Fibroblast of mammary gland (primary cell): ENCODE data around the gene DNAH12.
"Not testable (repeated sequence)": the region's sequence is repeated elsewhere in the genome, so short reads cannot be mapped to it uniquely, and the experiment has no call there.

ENCODE experiments used
- DNase-seq: peaks from one replicate; pipeline ENCODE4 v3.0.0-alpha.2; 2010; ENCODE audit warnings: low read depth
- H3K4me3 ChIP-seq: 2 replicates; pipeline ENCODE4 v1.5.1; 2011; ENCODE audit warnings: low read depth, mild to moderate bottlenecking, low read length, moderate library complexity; ENCODE audit not compliant: control insufficient read depth
- TF ChIP-seq, protein P1 (sequence below): conservative IDR thresholded peaks from 2 replicates; pipeline ENCODE4 v1.5.1; 2011; ENCODE audit warnings: low read depth, low read length, inconsistent platforms; ENCODE audit not compliant: control insufficient read depth, insufficient read depth

Gene DNAH12

DNA sequence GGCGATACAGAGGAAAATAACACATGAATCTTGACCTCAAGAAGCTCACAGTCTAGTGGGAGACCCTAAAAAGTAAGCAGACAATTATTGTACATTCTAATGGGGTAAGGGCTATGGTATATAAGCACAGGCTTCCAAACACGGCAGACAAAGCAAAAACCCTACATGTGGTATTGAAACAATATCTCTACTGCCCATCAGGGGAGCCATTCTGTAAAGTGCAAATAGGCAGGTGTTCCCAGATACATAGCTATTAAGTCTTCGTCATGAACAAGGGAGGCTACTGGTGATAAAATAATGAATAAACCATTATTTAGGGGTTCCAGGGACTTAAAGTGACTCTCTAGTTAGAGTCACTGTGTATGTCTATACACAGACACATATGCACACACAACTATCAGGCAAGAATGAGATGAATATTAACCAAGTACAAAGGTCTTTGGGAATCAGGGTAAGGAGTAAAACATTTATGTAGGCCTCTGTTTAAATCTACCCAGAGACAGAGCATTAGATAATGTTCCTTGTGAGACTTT is 213.0 kb downstream of the DNAH12 start:
- DNase-seq: no peak
- no peak overlapping the region for H3K4me3 ChIP-seq
- TF ChIP-seq, protein P1, sequence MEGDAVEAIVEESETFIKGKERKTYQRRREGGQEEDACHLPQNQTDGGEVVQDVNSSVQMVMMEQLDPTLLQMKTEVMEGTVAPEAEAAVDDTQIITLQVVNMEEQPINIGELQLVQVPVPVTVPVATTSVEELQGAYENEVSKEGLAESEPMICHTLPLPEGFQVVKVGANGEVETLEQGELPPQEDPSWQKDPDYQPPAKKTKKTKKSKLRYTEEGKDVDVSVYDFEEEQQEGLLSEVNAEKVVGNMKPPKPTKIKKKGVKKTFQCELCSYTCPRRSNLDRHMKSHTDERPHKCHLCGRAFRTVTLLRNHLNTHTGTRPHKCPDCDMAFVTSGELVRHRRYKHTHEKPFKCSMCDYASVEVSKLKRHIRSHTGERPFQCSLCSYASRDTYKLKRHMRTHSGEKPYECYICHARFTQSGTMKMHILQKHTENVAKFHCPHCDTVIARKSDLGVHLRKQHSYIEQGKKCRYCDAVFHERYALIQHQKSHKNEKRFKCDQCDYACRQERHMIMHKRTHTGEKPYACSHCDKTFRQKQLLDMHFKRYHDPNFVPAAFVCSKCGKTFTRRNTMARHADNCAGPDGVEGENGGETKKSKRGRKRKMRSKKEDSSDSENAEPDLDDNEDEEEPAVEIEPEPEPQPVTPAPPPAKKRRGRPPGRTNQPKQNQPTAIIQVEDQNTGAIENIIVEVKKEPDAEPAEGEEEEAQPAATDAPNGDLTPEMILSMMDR: no peak

DNA sequence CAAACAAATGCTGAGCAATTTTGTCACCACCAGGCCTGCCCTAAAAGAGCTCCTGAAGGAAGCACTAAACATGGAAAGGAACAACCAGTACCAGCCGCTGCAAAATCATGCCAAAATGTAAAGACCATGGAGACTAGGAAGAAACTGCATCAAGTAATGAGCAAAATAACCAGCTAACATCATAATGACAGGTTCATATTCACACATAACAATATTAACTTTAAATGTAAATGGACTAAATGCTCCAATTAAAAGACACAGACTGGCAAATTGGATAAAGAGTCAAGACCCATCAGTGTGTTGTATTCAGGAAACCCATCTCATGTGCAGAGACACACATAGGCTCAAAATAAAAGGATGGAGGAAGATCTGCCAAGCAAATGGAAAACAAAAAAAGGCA is 217.6 kb downstream of the DNAH12 start:
- DNase-seq: not testable (repeated sequence)

DNA sequence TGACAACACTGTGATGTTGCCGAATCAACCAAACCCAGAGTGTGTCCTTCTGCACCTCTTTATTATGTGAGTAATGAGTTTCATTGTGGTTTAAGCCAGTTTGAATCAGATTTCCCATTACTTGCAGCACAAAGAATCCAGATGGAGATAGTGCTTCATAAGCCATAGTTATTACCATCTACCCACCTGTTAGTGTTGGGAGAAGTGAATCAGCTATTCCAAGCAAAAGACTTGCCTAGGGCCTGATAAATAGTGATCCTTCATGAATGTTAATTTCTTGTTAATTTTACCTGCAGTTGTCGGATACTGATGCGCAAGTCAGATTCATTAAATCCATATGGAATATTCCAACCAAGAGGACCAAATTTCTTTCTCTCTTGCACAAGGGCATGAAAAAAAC is 229.9 kb downstream of the DNAH12 start:
- TF ChIP-seq, protein P1: no peak
- DNase-seq: no peak
- no peak overlapping the region for H3K4me3 ChIP-seq

More for the DNA sequence above, 217.6 kb downstream of the DNAH12 start:
- H3K4me3 ChIP-seq: not testable (repeated sequence)

DNA sequence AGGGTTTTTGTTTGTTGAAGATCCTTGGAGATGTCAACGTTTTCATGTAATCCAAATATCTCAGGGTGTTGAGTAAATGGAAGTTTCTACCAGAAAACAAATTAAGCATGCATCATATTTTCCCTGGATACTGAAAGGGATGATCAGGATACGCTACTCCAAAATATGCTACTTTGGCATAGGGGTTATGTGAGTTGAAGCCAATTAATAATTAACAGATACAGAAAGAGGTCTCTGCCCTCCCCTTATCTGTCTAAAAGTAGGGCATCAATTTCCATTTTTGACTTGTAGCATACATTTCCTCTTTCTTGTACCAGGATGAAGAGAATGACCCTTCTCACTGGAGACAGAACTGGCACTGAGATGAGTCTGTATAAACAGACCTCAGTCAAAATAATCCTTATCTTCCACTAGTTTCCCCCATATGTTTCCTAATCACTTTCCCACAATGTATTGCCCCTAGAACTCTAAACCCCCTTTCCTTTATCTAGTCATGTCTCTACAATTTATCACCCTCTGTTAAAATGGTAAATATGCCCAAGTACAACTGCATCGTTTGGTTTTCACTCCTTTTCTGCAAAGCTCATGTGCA is 234.3 kb downstream of the DNAH12 start:
- TF ChIP-seq, protein P1: no peak
- DNase-seq: no peak
- no peak overlapping the region for H3K4me3 ChIP-seq

DNA sequence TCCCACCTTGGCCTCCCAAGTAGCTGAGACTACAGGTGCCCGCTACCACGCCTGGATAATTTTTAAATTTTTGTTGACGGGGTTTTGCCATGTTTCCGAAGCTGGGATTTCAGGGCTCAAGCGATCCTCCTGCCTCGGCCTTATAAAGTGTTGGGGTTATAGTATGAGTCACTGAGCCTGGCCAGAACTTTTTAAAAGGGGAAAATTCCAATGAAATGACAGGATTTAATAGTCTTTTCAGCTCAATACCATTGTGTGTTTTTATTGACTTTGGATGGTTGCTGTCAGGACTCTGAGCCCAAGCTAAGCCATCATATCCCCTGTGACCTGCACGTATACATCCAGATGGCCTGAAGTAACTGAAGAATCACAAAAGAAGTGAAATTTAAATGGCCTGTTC is 240.6 kb downstream of the DNAH12 start:
- peak; percentile 25 for DNase-seq
- H3K4me3 ChIP-seq: not testable (repeated sequence)

DNA sequence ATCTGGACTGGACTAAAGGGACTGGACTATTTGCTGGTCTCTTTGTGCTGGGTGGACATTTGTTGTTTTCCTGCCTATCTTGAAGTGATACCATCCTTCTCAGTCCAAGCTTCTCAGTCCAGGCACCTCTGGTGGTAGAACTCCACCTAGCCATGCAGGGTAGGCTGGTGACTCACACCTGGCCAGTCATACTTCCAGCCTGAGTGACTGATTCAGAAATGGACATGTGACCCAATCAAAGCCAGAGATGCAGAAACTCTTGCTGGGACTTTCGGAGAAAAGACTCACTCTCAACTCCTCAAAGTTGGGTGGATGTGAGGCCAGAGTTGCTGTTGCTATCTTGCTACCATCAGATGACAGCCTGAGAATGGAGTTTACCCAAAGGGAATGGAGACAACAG is 246.1 kb downstream of the DNAH12 start:
- no peak overlapping the region for H3K4me3 ChIP-seq
- peak; percentile 58 for DNase-seq
- TF ChIP-seq, protein P1: peak; percentile 23

DNA sequence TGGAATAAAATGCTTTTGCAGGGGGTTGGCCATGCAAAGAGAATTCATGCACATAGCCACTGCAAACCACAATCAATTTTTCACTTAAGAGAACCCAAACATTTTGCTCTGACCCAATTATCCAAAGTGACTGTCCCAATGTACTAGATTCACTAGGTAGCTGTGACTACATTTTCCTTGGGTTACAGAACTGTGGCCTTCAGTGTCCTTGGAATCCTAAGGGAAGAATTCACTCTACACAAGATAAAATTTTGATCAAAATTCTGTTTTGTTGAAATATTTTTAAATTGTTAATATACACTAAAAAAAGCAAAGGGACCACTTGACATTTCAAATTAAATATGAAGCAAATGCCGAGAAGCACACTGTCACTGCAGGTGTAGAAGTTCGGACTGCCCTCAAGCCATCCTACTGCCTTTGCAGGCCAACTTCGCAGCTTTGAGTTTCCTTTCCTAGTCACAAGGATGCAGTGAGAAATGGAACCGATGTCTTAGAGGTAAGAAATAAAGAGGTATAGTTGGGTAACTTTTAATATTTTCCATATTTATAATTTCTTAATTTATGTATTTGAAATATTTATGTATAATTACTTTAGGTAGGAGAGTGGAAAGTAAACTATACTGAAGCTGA is 251.1 kb downstream of the DNAH12 start:
- no peak for DNase-seq
- TF ChIP-seq, protein P1: no peak
- no peak overlapping the region for H3K4me3 ChIP-seq

DNA sequence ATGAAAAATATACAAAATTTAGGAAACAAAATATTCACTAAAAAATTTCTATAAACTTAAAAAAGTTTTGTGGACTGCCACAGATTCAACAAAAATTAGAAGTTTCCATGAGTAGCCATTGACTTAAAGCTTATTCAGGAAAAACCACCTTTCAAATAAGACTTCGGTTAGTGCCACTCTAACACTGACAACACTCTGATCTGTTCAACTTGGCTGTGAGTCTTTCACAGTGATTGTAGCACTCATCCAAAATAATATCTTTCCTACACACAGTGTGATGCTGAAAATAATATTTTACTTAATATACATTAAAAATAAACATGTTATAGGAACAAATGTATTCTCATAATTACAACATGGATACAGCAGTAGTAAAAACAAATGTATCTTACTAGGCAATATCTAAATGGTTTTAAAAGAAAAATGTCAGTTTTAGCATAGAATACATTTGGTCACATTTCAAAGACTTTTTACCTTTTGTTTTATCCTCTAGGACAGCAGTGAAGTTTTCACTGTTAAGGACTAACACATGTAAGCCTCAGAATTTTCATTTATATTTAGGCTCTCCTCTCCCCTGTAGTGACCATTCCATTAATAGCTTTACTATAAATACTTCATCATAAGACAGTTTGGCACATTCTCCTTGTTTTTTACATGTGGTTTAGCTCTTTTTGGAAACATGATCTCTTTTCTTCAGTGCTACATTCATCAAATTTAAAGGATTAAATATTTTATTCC is 251.8 kb downstream of the DNAH12 start, which contains the start of gene ASB14:
Gene ASB14, minus strand, starts transcription at position 527 of the 738 bp plus-strand sequence. CDS start 652 bp downstream, outside the sequence.
- no peak within 1 kb of the TSS for H3K4me3 ChIP-seq
- TF ChIP-seq, protein P1: no peak
- DNase-seq: no peak
